Peyer's patch (tissue), 4 donors: ENCODE data around the gene ARHGAP5.
"Not testable (repeated sequence)": the region's sequence is repeated elsewhere in the genome, so short reads cannot be mapped to it uniquely, and the experiment has no call there.

Experiments
- POLR2A ChIP-seq, 2 donors: fragments of 450-650 bp; IDR thresholded peaks; one replicate each; pipeline ENCODE4 v1.5.1; 2017; ENCODE audit warnings: antibody characterized with exemption in 2 of 2, mild to moderate bottlenecking in 2 of 2, moderate library complexity in 2 of 2
- TF ChIP-seq, protein P1 (sequence below), 6 experiments: fragments of 450-650 bp in 4 of 6; fragments of 200-600 bp in 2 of 6; sonication (generic) in 1 of 6; IDR thresholded peaks; one replicate each; pipeline ENCODE4 v1.5.1; 2017 to 2019; ENCODE audit warnings: antibody characterized with exemption in 6 of 6, mild to moderate bottlenecking in 3 of 6, moderate library complexity in 1 of 6

- TF ChIP-seq, protein P1, sequence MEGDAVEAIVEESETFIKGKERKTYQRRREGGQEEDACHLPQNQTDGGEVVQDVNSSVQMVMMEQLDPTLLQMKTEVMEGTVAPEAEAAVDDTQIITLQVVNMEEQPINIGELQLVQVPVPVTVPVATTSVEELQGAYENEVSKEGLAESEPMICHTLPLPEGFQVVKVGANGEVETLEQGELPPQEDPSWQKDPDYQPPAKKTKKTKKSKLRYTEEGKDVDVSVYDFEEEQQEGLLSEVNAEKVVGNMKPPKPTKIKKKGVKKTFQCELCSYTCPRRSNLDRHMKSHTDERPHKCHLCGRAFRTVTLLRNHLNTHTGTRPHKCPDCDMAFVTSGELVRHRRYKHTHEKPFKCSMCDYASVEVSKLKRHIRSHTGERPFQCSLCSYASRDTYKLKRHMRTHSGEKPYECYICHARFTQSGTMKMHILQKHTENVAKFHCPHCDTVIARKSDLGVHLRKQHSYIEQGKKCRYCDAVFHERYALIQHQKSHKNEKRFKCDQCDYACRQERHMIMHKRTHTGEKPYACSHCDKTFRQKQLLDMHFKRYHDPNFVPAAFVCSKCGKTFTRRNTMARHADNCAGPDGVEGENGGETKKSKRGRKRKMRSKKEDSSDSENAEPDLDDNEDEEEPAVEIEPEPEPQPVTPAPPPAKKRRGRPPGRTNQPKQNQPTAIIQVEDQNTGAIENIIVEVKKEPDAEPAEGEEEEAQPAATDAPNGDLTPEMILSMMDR (IDR thresholded peaks at IDR 0.05), result not testable (repeated sequence)
- TF ChIP-seq POLR2A (IDR thresholded peaks at IDR 0.05), result not testable (repeated sequence)
Measured at GRCh38 chr14:32131689-32132088, 54.6 kb downstream of the ARHGAP5 start.
